H1 (cell line): ENCODE measurements around the gene STAC2. TPM values are rescaled to one million over a fixed set of nuclear protein-coding genes. Genes with fewer than 3 reads are reported as not detected.

ENCODE experiments used
- RBBP5 ChIP-seq: IDR thresholded peaks from 2 replicates; pipeline ENCODE4 v1.7.1; 2012; ENCODE audit warnings: low read depth, mild to moderate bottlenecking, inconsistent platforms, low read length, moderate library complexity, borderline replicate concordance
- TAF1 ChIP-seq: IDR thresholded peaks from 2 replicates; pipeline ENCODE4 v1.6.1; 2011; ENCODE audit warnings: mild to moderate bottlenecking, low read depth, low read length
- polyA plus RNA-seq, 7 experiments: library from polyadenylated mRNA; depleted of rRNA in 3 of 7; stranded (reverse) in 5 of 7; unstranded in 2 of 7; fragments of >200 nt in 5 of 7; fragments of 200-250 nt in 2 of 7; gene quantifications; 1 replicate in 5 of 7; 2 replicates in 1 of 7; 4 replicates in 1 of 7; pipeline versions ENCODE4 v1.2.1 to v1.2.3, GENCODE V29; 2011 to 2013; ENCODE audit warnings: missing spikeins in 2 of 7, mixed read lengths in 2 of 7
- total RNA-seq: library from RNA; stranded (reverse); fragmentation: NEBNext Ultra II Directional; extraction: Animal tissue kit (Norgen Biotek cat#: 25700); gene quantifications from 2 replicates; pipeline ENCODE4 v1.2.1, GENCODE V29; 2021
- TF ChIP-seq, protein P1 (sequence below): IDR thresholded peaks from 2 replicates; pipeline ENCODE4 v1.6.1; 2012; ENCODE audit warnings: low read length, inconsistent platforms

The STAC2 gene
- total and polyA plus RNA-seq, 2 of the 8 experiments (the other 6 are each of a cell fraction or from before 2014, with no cell fraction given) = 1.5 to 6.0 TPM

DNA sequence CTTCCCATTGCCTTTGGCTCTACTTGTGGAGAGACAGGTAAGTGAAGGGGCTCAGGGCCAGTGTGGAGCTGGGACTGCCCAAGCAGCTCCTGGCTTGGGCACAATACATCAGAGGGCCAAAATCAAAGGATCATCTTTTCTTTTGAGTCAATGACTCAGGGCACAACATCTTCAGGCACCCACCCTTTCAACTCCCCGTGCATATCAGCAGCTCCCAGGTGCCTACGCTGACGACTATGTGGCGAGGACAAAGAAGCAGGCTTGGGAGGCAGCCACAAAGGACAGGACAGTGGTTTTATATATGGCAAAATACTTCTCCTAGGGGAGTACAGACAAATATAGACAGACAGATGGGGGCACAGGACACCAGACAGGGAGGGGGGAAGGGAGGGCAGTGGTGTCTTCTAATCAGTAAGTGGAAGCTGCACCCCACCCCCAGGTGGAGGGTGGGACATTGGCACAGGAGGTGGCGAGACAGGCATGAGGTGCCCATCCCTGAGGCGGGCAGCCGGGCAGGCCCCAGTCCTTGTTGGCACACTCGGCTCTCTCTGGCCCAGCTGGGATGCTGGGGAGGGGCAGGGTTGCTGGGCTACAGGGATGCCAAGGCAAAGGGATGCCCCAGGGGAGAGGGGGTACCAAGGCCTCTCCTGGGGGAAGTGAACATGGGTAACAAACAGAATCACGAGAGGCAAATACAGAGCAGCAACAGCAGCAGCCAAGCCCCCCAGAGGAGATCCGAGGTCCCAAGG is 52.0 kb downstream of the STAC2 start (continued):
- TF ChIP-seq, protein P1, sequence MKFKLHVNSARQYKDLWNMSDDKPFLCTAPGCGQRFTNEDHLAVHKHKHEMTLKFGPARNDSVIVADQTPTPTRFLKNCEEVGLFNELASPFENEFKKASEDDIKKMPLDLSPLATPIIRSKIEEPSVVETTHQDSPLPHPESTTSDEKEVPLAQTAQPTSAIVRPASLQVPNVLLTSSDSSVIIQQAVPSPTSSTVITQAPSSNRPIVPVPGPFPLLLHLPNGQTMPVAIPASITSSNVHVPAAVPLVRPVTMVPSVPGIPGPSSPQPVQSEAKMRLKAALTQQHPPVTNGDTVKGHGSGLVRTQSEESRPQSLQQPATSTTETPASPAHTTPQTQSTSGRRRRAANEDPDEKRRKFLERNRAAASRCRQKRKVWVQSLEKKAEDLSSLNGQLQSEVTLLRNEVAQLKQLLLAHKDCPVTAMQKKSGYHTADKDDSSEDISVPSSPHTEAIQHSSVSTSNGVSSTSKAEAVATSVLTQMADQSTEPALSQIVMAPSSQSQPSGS = no peak
- TF ChIP-seq RBBP5 (no peak), TAF1 (no peak)
- TF ChIP-seq, all 59 proteins: peak for 0
